Pancreas (tissue), 10 donors: Measurements from ENCODE around the gene XIRP1. TPM values are rescaled to one million over a fixed set of nuclear protein-coding genes. Genes with fewer than 3 reads are reported as not detected.

Experiments
- ATAC-seq, 4 donors: fragments of 200-7000 bp; cut with Tn5 transposase; one replicate each; pipeline versions ENCODE4 v1.8.0 to v1.9.1; 2020; ENCODE audit warnings: mild to moderate bottlenecking in 4 of 4, moderate library complexity in 4 of 4
- DNase-seq, 6 donors: peaks; one replicate each; pipeline ENCODE4 v3.0.0-alpha.2; 2020
- FAIRE-seq: peaks from 2 replicates; lab custom pipeline; 2012; peaks lifted over from hg19 to GRCh38; lab: Jason Lieb, UNC
- H3K27ac ChIP-seq, 4 donors: fragments of 200-600 bp; sonication (generic); 1 replicate in 3 of 4; 2 replicates in 1 of 4; pipeline versions ENCODE4 v1.5.0 to v1.8.0; 2020
- H3K27me3 ChIP-seq, 4 donors: fragments of 200-600 bp; one replicate each; pipeline ENCODE4 v1.8.0; 2021
- H3K36me3 ChIP-seq, 3 donors: fragments of 200-600 bp; sonication (generic) in 1 of 3; one replicate each; pipeline versions ENCODE4 v1.5.0 to v1.8.0; 2020 to 2021
- H3K4me1 ChIP-seq, 3 donors: fragments of 200-600 bp; one replicate each; pipeline ENCODE4 v1.8.0; 2021
- H3K4me3 ChIP-seq, 4 donors: fragments of 200-600 bp; sonication (generic) in 2 of 4; one replicate each; pipeline versions ENCODE4 v1.5.0 to v1.8.0; 2020 to 2021
- H3K9me3 ChIP-seq, 4 donors: fragments of 200-600 bp; one replicate each; pipeline ENCODE4 v1.8.0; 2021
- CTCF ChIP-seq, 4 donors: fragments of 200-600 bp; sonication (generic) in 3 of 4; IDR thresholded peaks; one replicate each; pipeline versions ENCODE4 v1.5.0 to v1.8.0; 2021; ENCODE audit warnings: antibody characterized with exemption in 4 of 4
- WGBS, 2 donors: extraction: QIAGEN DNeasy Blood & Tissue Kit; methylation state at CpG; one replicate each; pipeline ENCODE4 v1.1.7; 2013; 5-methylcytosine and 5-hydroxymethylcytosine counted together
- intact Hi-C, 3 donors: fragments of 100-400 bp; cut with DNase I; formaldehyde crosslinking; loops; one replicate each; pipeline versions ENCODE4 v1.11.1 to v1.14.2; 2022
- polyA plus RNA-seq, 2 donors: library from polyadenylated mRNA; stranded (reverse); fragments of 200-250 nt; gene quantifications; one replicate each; pipeline ENCODE4 v1.2.3, GENCODE V29; 2013
- total RNA-seq, 6 donors: library from RNA; stranded (reverse); fragmentation: NEBNext Ultra II Directional in 4 of 6; extraction: Animal tissue kit (Norgen Biotek cat#: 25700) in 4 of 6; gene quantifications; one replicate each; pipeline versions ENCODE4 v1.2.1 to v1.2.4, GENCODE V29; 2021 to 2023
- donor health status: healthy with polysubstance abuse.
- donor health status: DM: no; HTN: no; CAD: no; lungs with moderate emphysema.
- donor health status: DM: no; HTN: no; CAD: no.
- donor health status: control.
- donor health status: control.
- donor health status: Bipolar disorder and iron deficiency.
- donor health status: DM: yes; HTN: yes; CAD: no.
- donor health status: DM: no; HTN: no; CAD: no.
- donor health status: DM: no; HTN: no; CAD: no.
- donor health status: DM: yes; HTN: yes; CAD: no.

The XIRP1 gene
- total and polyA plus RNA-seq, 8 donors: 0.08 to 0.43 (median 0.12) TPM; not detected in 4

- FAIRE-seq (no peak), DNase-seq (peak in 2 of 6 donors; percentile 26 to 49), ATAC-seq (no peak)
- no peak for TF ChIP-seq CTCF (IDR thresholded peaks at IDR 0.05)
- intact Hi-C loops: no loop called here
- H3K4me1 ChIP-seq: peaks cover 60 to 83% (median 65%) of the 10 kb centered on the region in 3 donors
- H3K36me3 ChIP-seq: peaks cover 20 to 43% (median 28%) of the 10 kb centered on the region in 3 donors
- H3K9me3 ChIP-seq: no peaks in the 10 kb centered on the region
- H3K27me3 ChIP-seq: no peaks in the 10 kb centered on the region
- peak overlapping the region in 2 of 4 donors; percentile 100 for H3K27ac ChIP-seq
- WGBS, 2 donors: 51 to 60% methylated on average over 11 of the region's 11 CpGs
- H3K4me3 ChIP-seq: no peak overlapping the region
Measured at GRCh38 chr3:39146083-39146501, 46.3 kb downstream of the XIRP1 start.

GRCh38 chr3:39144748-39145380 lies 47.5 kb downstream of the XIRP1 start:
- no peak overlapping the region for H3K27ac ChIP-seq
- FAIRE-seq (no peak), ATAC-seq (no peak), DNase-seq (peak in 3 of 6 donors; percentile 42 to 52 (median 50))
- no peak overlapping the region for H3K4me3 ChIP-seq
- peaks cover 20 to 43% (median 28%) of the 10 kb centered on the region in 3 donors for H3K36me3 ChIP-seq
- H3K4me1 ChIP-seq: peaks cover 62 to 78% (median 63%) of the 10 kb centered on the region in 3 donors
- TF ChIP-seq CTCF (IDR thresholded peaks at IDR 0.05): no peak
- H3K27me3 ChIP-seq: no peaks in the 10 kb centered on the region
- intact Hi-C loops: no loop called here
- no peaks in the 10 kb centered on the region for H3K9me3 ChIP-seq
- WGBS, 2 donors: 94 to 95% methylated on average over 23 of the region's 23 CpGs

- Histone ChIP-seq H3K27me3 (no peaks in the 10 kb centered on the region), H3K27ac (no peak overlapping the region), H3K4me3 (no peak overlapping the region), H3K9me3 (no peaks in the 10 kb centered on the region), H3K36me3 (peaks cover 20 to 43% (median 28%) of the 10 kb centered on the region in 3 donors), H3K4me1 (peaks cover 57 to 72% (median 59%) of the 10 kb centered on the region in 3 donors)
- DNase-seq (peak in 3 of 6 donors; percentile 56 to 80 (median 61)), FAIRE-seq (no peak), ATAC-seq (no peak)
- no peak for TF ChIP-seq CTCF (IDR thresholded peaks at IDR 0.05)
- intact Hi-C loops: no loop called here
- 70 to 71% methylated on average over 20 of the region's 20 CpGs for WGBS, 2 donors
Measured at GRCh38 chr3:39144095-39144747, 48.2 kb downstream of the XIRP1 start.

GRCh38 chr3:39143051-39143885 lies 49.1 kb downstream of the XIRP1 start:
- Histone ChIP-seq H3K27me3 (no peaks in the 10 kb centered on the region), H3K4me3 (no peak overlapping the region), H3K4me1 (peaks cover 47 to 62% (median 50%) of the 10 kb centered on the region in 3 donors), H3K27ac (peak overlapping the region; percentile 75 to 90 (median 85)), H3K36me3 (peaks cover 20 to 43% (median 28%) of the 10 kb centered on the region in 3 donors), H3K9me3 (no peaks in the 10 kb centered on the region)
- WGBS, 2 donors: 62 to 69% methylated on average over 14 of the region's 14 CpGs
- no peak for TF ChIP-seq CTCF (IDR thresholded peaks at IDR 0.05)
- intact Hi-C loops: no loop called here
- DNase-seq (peak in 3 of 6 donors; percentile 30 to 56 (median 52)), ATAC-seq (no peak), FAIRE-seq (no peak)
